ENCODE measurements around the gene RELL2. TPM values are rescaled to one million over a fixed set of nuclear protein-coding genes. Genes with fewer than 3 reads are reported as not detected.
"Not testable (repeated sequence)": the region's sequence is repeated elsewhere in the genome, so short reads cannot be mapped to it uniquely, and the experiment has no call there.

RELL2 gene
- total RNA-seq, 1 experiment from 2014 or later, result 13.3 TPM

DNA sequence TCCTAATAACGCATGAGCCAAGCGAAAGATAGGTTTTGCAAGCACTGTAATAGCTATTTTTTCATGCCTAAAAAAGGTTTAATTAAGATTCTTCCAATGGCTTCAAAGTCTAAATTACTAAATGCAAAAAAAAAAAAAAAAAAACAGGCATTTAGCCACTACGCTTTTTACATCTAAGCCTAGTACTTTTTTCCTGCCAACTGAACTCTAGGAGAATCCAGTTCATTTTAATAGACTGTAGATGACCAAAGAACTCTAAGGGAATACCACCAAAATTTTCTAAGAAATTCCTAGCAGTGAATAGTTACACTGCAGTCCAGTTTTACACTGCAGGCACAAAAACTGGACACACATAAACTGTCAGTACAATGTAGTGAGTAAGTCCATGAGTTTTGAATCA lies 27.8 kb upstream of the RELL2 start:
- ChIA-PET POLR2A (no interaction called here), CTCF (interaction anchor here (0.6 kb wide), 1 partner anchor 25 kb away, joined by 5 read pairs; no protein-coding TSS in a partner anchor)
- no TSS peak for BruUV-seq (replicated peaks)

DNA sequence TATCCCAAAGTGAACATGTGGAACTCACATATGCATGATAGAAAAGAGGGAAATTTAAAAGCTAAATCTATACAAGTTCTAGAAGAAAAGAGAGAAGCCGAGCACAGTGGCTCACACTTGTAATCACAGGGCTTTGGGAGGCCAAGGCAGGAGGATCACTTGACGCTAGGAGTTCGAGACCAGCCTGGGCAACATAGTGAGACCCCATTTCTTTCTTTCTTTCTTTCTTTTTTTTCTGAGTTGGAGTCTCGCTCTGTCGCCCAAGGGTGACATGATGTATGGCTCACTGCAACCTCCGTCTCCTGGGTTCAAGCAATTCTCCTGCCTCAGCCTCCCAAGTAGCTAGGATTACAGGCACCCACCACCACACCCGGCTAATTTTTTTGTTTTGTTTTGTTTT lies 26.9 kb upstream of the RELL2 start:
- POLR2A ChIA-PET; in situ Hi-C loops (cut with HindIII; ENCODE audit: low pct_unique_long_range_greater_than_20kb, low sequenced_read_pairs); ATAC-seq; H3K4me3 ChIP-seq (ENCODE audit: low read depth in 2 of 2, low read length in 2 of 2); H3K36me3 ChIP-seq (ENCODE audit: control insufficient read depth, insufficient read depth, low read length); BruUV-seq (replicated peaks); intact Hi-C loops (cut with micrococcal nuclease; ENCODE audit: unreplicated experiment); DNase-seq (ENCODE audit: low read depth, low spot score); H3K9me3 ChIP-seq (ENCODE audit: control insufficient read depth, insufficient read depth, low read depth, low read length); H3K27ac ChIP-seq (ENCODE audit: low read length); H3K27me3 ChIP-seq (ENCODE audit: control insufficient read depth, insufficient read depth, low read length): not testable (repeated sequence)
- H3K4me1 ChIP-seq (ENCODE audit: control insufficient read depth, insufficient read depth, low read length), result peaks cover 18% of the 10 kb centered on the region
- CTCF ChIA-PET, result interaction anchor here (1.1 kb wide), 1 partner anchor 9 kb away, joined by 3 read pairs; the partner anchor contains the start of gene DIAPH1

More for the DNA sequence above, 27.8 kb upstream of the RELL2 start:
- TF ChIP-seq SIN3A (IDR thresholded peaks at IDR 0.05; ENCODE audit: borderline replicate concordance, insufficient read depth, low read depth, low read length) (no peak), TCF7L2 (IDR thresholded peaks at IDR 0.05; ENCODE audit: low read depth, low read length) (no peak), POLR2AphosphoS5 (IDR thresholded peaks at IDR 0.05; ENCODE audit: low read depth, low read length) (no peak)
- TF ChIP-seq, protein P1, sequence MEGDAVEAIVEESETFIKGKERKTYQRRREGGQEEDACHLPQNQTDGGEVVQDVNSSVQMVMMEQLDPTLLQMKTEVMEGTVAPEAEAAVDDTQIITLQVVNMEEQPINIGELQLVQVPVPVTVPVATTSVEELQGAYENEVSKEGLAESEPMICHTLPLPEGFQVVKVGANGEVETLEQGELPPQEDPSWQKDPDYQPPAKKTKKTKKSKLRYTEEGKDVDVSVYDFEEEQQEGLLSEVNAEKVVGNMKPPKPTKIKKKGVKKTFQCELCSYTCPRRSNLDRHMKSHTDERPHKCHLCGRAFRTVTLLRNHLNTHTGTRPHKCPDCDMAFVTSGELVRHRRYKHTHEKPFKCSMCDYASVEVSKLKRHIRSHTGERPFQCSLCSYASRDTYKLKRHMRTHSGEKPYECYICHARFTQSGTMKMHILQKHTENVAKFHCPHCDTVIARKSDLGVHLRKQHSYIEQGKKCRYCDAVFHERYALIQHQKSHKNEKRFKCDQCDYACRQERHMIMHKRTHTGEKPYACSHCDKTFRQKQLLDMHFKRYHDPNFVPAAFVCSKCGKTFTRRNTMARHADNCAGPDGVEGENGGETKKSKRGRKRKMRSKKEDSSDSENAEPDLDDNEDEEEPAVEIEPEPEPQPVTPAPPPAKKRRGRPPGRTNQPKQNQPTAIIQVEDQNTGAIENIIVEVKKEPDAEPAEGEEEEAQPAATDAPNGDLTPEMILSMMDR (IDR thresholded peaks at IDR 0.05), result no peak
- TF ChIP-seq, protein P2, sequence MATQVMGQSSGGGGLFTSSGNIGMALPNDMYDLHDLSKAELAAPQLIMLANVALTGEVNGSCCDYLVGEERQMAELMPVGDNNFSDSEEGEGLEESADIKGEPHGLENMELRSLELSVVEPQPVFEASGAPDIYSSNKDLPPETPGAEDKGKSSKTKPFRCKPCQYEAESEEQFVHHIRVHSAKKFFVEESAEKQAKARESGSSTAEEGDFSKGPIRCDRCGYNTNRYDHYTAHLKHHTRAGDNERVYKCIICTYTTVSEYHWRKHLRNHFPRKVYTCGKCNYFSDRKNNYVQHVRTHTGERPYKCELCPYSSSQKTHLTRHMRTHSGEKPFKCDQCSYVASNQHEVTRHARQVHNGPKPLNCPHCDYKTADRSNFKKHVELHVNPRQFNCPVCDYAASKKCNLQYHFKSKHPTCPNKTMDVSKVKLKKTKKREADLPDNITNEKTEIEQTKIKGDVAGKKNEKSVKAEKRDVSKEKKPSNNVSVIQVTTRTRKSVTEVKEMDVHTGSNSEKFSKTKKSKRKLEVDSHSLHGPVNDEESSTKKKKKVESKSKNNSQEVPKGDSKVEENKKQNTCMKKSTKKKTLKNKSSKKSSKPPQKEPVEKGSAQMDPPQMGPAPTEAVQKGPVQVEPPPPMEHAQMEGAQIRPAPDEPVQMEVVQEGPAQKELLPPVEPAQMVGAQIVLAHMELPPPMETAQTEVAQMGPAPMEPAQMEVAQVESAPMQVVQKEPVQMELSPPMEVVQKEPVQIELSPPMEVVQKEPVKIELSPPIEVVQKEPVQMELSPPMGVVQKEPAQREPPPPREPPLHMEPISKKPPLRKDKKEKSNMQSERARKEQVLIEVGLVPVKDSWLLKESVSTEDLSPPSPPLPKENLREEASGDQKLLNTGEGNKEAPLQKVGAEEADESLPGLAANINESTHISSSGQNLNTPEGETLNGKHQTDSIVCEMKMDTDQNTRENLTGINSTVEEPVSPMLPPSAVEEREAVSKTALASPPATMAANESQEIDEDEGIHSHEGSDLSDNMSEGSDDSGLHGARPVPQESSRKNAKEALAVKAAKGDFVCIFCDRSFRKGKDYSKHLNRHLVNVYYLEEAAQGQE (IDR thresholded peaks at IDR 0.05; ENCODE audit: insufficient read depth in 1 of 2, low read depth in 2 of 2, low read length in 1 of 2), result no peak
- DNase-seq (ENCODE audit: low read depth, low spot score) (no peak), ATAC-seq (no peak)
- Histone ChIP-seq H3K27ac (ENCODE audit: low read length) (no peak overlapping the region), H3K9me3 (ENCODE audit: control insufficient read depth, insufficient read depth, low read depth, low read length) (no peaks in the 10 kb centered on the region), H3K4me1 (ENCODE audit: control insufficient read depth, insufficient read depth, low read length) (peaks cover 17% of the 10 kb centered on the region), H3K27me3 (ENCODE audit: control insufficient read depth, insufficient read depth, low read length) (no peaks in the 10 kb centered on the region), H3K36me3 (ENCODE audit: control insufficient read depth, insufficient read depth, low read length) (no peaks in the 10 kb centered on the region; the same call in 1 of the 2 replicates), H3K4me3 (ENCODE audit: low read depth in 2 of 2, low read length in 2 of 2) (no peak overlapping the region)
- in situ Hi-C loops (cut with HindIII; ENCODE audit: low pct_unique_long_range_greater_than_20kb, low sequenced_read_pairs) (no loop called here), intact Hi-C loops (cut with micrococcal nuclease; ENCODE audit: unreplicated experiment) (no loop called here)

DNA sequence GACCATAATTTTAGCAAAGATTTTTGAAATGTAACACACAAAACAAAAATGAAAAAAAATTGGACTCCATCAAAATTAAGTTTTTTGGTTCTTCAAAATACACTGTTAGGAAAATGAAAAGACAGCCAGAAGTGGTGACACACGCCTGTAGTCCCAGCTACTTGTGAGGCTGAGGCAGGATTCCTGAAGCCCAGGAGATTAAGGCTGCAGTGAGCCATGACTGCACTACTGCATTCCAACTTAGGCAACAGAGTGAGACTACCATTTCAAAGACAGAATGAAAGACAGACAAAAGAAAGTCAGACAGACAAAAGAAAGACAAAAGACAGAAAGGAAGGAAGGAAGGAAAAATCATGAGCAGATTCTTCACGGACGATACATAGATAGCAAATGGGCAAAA lies 25.5 kb upstream of the RELL2 start:
- CTCF ChIA-PET, result no interaction called here
- Histone ChIP-seq H3K9me3 (ENCODE audit: control insufficient read depth, insufficient read depth, low read depth, low read length) (no peaks in the 10 kb centered on the region), H3K4me1 (ENCODE audit: control insufficient read depth, insufficient read depth, low read length) (peaks cover 16% of the 10 kb centered on the region; the same call in 1 of the 2 replicates), H3K27ac (ENCODE audit: low read length) (no peak overlapping the region), H3K4me3 (ENCODE audit: low read depth in 2 of 2, low read length in 2 of 2) (no peak overlapping the region), H3K36me3 (ENCODE audit: control insufficient read depth, insufficient read depth, low read length) (no peaks in the 10 kb centered on the region; the same call in 1 of the 2 replicates), H3K27me3 (ENCODE audit: control insufficient read depth, insufficient read depth, low read length) (no peaks in the 10 kb centered on the region)
- in situ Hi-C loops (cut with HindIII; ENCODE audit: low pct_unique_long_range_greater_than_20kb, low sequenced_read_pairs) (no loop called here), intact Hi-C loops (cut with micrococcal nuclease; ENCODE audit: unreplicated experiment) (no loop called here)
- BruUV-seq (replicated peaks), result no TSS peak
- DNase-seq (ENCODE audit: low read depth, low spot score) (no peak), ATAC-seq (no peak)
- POLR2A ChIA-PET, result no interaction called here
- TF ChIP-seq, protein P2 (IDR thresholded peaks at IDR 0.05; ENCODE audit: insufficient read depth in 1 of 2, low read depth in 2 of 2, low read length in 1 of 2), result no peak
- TF ChIP-seq, protein P1 (IDR thresholded peaks at IDR 0.05), result no peak
- TF ChIP-seq TCF7L2 (IDR thresholded peaks at IDR 0.05; ENCODE audit: low read depth, low read length), result no peak
